DMS153 treated with DMSO at 0.1 percent for 48 hours (cell line): ENCODE results near the gene LRRC72.
"Not testable (repeated sequence)": the region's sequence is repeated elsewhere in the genome, so short reads cannot be mapped to it uniquely, and the experiment has no call there.

ENCODE experiments used
- DNase-seq: peaks from one replicate; lab custom pipeline; 2025; ENCODE audit not compliant: unreplicated experiment; lab: John Stamatoyannopoulos, UW

The LRRC72 gene

DNA sequence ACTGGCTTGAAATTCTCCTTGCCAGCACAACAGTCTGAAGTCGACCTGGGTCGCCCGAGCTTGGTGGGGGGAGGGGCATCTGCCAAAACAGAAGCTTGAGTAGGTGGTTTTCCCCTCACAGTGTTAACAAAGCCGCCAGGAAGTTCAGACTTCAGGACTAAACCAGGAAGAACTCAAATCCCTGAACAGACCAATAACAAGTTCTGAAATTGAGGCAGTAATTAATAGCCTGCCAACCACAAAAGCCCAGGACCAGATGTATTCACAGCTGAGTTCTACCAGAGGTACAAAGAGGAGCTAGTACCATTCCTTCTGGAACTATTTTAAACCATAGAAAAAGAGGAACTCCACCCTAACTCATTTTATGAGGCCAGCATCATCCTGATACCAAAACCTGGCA is 45.3 kb downstream of the LRRC72 start:
- DNase-seq: no peak

DNA sequence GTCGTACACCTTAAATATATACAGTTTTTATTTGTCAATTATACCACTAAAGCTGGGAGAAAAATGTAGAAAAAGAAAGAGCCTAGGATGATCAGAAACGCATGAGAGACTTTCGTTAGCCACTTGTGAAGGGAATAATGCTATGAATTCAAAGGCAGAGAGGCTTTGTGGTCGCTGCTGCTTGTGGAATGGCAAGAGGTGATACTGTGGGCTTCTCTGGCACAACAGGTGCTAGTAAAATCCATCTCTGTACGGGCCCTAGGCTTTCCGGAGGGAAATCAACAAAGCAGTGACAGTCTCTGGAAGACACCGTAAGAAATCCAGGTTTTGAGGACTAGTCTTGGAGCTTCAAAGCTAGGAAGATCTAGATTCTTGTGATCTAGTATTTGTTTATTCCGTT is 52.6 kb downstream of the LRRC72 start:
- DNase-seq: no peak

DNA sequence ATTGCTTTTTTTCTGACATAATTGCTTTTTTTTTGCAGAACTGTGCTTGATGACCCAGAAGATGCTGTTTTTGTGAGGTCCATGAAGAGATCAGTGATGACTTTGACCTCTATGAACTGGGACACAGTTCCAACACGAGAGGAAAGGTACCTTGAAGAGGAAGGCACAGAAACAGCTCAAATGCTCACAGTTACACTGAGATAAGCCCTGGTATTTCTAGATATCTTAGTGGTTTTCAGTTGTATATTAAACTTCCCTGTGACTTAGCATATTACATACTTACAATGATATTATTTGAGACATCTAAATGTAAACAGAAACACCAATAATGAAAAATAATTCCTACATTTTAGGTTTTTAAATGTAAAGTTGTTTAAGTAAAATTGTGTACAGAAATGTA is 54.7 kb downstream of the LRRC72 start:
- DNase-seq: no peak

DNA sequence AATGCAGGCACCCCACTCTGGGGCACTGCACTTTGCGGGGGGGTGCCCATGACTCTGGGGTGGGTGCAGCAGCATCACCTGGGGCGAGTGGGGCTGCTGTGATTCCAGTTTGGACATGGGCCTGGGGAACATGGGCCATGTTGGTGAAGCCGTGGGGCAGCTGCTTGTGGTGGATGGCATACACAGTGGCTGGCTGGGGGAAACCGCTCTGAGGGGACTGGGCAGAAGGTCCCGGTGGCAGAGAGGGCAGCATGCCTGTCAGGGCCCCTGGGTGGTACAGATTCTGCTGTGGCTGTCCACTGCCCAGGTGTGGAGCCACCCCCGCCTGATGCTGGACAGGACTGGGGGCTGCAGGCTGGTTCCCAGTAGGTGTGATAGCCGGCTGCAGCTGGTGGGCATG is 57.2 kb downstream of the LRRC72 start:
- DNase-seq: no peak

DNA sequence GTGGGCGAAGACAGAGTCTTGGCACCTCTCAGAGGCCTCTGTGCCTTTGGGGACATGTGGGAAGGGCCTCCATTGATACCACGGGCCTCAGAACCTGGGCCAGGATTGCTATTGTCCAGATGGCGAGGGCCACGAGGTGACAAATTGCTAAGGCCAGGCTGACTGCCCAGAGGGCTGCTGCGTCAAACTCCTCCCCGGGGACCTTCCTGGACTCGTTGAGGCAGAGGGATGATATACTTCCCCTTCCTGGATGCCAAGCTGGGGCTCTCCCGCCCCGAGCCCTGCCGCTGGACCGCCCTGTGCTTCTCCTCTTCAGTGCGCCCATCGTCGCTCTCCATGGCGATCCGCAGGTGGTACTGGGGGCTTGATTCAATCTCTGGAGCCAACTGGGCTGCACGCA is 58.9 kb downstream of the LRRC72 start:
- DNase-seq: no peak

DNA sequence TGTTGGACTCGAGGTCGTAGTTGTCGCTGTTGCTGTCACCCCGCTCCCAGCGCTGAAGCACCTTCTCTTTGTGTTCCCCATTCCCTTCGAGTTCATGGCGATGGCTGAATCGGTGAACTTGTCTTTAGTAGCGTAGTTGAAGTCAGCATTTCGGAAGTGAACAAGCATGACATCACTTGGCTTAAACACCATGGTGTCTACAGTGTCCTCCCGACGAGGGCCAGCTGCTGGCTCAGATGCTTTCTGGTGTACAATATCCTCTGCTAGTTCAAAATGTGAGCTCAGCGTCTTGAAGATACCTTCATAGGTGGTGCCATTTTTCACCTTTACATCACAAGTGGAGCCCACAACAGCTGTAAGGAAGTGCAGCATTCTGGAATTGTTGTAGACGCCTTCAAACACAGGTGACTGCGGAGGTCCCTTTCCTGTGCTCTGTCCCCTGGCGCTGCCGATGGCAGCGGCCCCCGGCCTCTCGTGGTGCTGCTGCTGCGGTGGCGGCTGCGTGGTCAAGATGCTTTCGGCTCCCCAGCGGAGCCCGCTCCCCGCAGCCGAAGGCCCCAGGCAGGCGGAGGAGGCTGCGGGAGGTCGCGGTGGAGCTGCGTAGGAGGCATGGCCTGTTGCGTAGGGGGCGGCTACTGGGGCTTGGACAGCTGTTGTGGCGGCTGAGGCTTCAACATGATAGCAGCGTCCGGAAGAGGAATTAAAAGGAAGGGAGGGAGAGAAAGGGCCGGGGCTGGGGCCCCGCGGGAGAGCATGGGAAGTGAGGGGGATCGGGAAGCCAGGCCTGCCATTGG is 59.7 kb downstream of the LRRC72 start:
- no peak for DNase-seq

DNA sequence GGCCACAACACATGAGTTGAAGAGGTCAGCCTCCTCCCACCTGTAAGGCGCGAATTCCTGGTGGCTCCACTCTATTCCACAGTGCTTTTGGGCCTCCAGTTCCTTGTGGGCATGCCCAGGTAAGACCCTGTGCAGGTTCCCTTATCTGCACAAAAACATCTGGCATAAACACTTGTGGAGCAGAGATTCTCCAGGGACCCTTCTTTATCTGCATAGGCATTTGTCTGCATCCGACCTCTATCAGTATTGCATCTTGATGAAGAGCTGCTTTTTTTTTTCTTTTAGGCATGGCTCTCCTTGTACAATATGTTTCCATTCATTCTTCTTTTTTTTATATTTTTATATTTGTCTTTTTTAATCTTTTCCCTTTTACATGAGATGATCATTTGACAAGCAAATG is 60.5 kb downstream of the LRRC72 start:
- no peak for DNase-seq

DNA sequence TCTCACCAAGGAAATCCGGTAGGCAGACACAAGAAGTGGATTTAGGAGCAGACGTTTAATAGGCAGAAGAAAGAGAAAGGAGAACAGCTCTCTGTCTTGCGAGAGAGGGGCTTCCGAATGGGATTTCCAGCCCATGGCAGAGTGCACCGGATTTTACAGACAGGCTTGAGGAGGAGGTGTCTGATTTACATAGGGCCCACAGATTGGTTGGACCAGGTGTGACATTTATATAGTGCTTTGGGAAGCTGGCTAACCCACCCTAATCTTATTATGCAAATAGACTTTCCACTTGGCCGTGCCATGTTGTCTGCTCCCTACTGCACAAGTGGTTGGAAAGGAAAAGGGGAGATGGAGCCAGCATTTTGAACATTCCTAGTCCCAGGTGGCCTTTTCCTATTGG is 61.2 kb downstream of the LRRC72 start:
- no peak for DNase-seq

DNA sequence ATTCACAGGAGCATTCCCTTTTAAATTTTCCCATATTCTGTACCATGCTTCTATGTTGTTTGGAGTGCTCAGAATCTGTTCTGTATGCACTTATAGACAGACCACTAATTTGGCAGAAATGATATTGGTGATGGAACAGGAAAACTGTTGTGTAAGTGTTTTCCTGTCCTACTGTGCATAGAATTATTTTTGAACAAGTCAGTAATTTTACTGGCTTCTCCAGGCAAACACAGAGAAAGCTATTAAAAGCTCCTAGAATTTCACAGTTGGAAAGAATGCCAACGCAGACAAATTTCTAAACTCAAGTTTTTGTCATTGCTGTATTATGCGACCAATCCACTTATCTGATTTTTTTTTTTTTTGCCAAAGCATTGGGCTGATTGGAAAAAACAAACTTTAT is 63.3 kb downstream of the LRRC72 start:
- DNase-seq: no peak

DNA sequence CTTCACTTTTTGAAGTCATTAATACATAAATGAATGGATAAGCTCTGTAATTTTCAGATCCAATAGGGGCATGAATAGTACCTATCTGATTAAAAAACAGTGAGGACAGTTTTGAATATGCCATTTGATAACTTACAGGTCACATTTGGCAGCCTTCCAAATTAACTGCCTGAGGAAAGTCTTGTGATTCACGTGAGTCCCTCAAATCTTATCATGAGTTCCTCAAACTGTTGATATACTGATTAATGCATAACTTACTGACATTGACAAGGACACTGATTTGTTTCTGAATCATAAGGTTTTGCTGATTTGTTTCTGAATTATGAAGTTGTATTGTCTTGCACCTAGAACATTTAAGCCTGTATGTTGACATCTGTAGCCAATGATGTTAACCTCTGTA is 63.8 kb downstream of the LRRC72 start:
- DNase-seq: no peak

DNA sequence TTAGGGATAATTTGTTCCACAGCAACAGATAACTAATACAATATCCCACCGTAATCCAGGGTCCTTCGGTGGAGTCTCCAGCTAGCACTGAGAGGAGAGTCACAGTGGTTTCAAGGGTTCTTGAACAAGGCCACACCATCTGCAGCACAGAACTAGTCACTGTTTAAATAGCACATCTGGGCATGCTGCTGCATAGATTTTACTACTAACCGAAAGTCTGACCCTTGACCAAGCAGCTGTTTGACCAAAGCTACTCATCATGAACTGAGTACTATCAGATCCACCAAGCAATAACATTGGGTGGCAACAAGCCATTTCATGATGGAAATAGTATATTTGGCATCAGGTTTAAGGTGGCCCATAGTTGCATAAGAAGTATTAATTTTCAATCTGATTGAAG is 65.8 kb downstream of the LRRC72 start:
- no peak for DNase-seq

DNA sequence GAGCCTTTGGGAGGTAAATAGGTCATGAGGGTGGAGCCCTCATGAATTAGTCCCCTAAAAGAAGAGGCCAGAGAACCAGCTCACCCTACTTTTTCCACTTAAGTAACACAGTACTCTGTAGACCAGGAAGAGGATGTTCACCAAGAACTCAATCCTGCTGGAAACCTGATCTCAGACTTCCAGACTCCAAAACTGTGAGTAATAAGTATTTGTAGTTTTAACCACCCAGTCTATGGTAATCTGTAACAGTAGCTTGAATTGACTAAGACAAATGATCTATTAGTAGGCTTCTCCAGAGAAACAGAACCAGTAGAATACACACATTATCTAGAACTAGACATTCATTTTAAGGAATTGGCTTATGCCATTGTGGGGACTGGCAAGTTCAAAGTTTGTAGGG is 67.4 kb downstream of the LRRC72 start:
- no peak for DNase-seq

DNA sequence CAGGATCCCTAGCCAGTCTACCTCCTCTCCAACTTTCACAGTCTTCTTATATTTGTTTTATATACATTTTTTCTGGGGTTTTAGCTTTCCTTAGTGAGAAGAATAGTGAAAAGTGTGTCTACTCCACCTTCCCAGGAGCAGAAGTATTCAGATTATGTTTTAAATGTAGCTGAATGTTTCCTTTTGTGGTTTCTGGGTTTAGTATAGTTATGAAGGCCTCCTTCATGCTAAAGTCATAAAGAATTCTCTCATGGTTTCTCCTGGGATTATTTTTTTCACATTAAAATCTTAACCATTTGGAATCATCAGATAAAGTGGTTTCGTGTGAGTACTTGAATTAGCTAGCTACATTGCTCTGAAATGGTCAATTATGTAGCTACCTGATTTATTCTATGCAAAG is 68.1 kb downstream of the LRRC72 start:
- no peak for DNase-seq

DNA sequence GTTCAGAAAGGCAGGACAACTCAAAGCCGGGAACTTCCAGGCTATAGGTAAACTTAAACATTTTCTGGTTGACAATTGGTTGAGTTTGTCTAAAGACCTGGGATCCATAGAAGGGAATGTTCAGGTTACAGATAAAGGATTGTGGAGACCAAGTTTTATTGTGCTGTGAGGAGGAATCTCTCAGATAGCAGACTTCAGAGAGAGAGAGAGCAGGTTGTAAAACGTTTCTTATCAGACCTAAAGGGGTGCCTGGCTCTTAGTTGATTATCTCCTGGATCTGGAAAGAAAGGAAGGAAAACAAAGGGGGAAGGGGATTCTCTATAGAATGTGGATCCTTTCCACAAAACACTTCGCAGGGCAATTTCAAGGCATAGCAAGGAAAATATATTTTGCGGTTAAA is 69.0 kb downstream of the LRRC72 start:
- not testable (repeated sequence) for DNase-seq

DNA sequence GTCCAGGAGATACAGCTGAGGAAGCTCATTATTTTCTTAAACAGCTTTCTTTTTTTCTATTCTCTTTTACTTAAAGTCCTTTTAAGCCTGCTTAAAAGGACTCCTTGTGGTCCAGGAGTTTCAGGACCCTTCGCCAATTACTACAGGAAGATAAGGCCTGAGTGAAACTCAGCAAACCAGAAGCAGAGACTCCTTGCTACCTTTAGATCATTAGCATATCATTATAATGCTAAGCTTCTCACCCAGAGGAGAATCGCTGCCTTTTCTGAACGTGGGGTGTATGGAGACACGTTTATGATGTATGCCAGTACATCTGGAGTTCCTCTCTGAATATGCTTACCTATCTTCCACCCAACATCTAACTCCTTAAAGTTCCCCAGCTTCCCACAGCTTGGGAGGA is 71.4 kb downstream of the LRRC72 start:
- DNase-seq: no peak

DNA sequence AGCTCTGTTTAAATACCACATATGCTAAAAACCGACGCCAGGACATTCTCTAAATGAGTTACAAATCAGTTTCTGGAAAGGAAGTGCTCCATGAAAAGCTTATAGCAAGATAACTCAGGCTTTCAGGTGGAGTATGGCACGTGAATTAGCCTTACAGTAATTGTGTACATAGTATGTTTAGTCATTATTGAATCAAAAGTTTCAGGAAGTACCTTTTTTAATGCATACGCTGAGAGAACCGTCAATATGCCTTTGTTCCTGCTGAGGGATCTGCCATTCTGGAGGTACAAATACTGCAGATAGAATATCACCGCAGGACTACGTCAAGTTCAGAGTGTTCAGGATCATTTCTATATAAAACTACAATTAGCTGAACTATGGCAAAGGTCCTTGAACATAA is 73.2 kb downstream of the LRRC72 start:
- DNase-seq: peak; percentile 67

DNA sequence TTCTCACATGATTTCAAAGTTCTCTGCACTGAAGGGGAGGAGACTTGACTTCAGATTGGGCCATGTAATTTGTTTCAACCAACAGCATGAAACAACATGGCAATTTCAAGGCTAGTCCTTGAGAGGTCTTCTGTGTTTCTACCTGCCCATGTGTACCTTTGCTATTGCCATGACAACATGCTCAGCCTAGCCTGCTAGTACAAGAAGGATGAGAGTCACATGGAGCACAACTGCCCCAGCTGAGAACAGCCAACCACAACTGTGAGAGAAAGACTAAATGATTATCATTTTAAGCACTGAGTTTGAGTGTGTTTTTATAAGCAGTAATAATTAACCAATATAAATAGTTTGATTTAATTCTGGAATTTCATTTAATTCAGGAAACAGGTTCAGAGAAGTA is 77.0 kb downstream of the LRRC72 start:
- DNase-seq: no peak

DNA sequence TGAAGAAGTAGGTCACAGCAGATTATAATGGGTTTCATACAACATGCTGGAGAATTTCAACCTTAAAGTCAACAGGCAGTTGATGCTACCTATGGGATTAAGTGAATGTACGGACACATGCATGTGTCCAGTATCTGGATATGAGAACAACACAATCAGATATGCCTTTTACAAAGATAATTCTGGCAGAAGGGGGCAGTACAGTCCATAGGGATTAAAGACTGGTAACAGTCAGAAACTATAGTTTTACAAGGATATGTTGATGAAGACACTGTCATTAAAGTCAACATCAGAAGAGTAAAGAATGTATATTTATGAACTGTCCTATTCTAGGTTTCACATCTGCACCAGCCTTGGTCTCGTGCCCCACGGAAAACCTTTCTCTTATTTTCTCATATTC is 77.4 kb downstream of the LRRC72 start:
- DNase-seq: no peak

DNA sequence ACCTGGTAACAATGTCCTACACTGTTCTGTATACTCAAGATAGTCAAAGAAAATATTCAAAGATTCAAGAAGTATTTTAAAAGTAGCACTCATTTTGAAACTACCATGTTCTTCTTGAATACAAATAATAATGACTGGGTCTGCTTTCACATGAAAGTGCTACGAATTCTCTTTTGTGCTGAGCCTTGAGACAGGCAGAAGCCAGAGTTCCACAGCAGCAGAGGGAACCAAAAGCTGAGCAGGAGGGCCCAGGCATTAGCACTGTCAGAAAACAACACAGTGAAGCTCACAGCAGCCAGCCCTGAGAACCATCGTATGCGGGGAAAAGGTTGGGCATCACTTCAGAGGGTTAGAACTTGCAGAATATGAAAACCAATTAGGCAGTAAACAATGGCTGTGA is 80.1 kb downstream of the LRRC72 start:
- no peak for DNase-seq

DNA sequence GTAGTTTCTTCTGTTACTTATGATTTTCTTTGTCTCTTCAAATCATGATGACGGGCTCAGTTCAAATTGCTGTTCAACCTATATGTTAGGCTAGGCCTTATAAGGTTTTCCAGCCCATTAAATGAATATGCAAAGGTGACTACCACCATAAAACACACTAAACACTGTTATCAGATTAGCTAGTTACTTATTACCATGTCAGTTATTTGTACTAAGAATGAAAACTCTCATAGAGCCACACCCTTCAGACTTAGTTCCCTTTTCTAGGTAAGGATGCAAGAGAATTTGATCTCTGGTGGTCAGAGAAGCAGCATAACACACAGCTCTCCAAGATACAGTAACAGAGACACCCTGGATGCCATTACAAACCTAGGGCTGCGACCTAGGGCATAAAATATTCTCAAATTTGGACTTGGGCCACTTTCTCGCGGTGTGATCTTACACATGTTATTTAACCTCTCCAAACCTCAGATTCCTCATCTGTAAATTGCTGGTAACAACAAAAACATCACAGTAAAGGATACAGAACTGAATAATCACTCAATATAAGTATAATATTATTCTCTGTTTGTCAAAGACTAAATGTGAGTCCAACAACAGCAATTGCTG is 83.3 kb downstream of the LRRC72 start:
- no peak for DNase-seq

DNA sequence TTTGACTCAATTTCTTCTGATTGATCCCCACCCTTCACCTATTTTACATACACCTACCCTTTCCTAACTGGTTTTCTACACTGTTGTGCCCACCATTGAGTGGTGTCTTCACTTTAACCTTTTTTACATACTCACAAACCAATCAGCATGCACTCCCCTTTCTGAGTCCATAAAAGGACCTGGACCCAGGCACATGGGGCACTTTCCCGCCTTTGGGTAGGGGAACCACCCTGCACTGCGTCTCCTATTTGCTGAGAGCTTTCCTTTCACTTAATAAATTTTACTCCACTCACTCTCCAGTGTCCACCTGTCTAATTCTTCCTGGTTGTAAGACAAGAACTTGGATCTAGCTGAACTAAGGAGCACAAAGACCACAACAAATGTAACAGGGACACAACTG is 85.1 kb downstream of the LRRC72 start:
- no peak for DNase-seq

DNA sequence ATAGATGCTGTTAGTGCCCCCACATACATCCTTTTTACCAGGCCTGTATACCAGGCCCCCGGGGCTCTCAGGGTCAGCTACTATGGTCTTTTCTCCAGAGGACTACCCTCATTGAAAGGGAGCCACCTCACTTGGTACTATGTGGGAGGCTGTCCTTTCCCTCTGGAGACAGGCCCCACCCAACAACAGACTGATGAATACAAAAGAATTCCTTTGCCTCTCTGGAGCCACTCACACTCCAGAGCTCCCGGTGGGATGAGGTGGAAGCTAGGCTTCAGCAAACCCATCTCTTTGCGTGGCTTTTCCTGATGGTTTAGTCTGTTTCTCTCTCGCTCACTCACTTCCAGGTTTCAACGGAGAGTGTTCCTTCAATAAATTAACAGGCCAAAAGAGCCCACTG is 88.6 kb downstream of the LRRC72 start:
- DNase-seq: no peak

DNA sequence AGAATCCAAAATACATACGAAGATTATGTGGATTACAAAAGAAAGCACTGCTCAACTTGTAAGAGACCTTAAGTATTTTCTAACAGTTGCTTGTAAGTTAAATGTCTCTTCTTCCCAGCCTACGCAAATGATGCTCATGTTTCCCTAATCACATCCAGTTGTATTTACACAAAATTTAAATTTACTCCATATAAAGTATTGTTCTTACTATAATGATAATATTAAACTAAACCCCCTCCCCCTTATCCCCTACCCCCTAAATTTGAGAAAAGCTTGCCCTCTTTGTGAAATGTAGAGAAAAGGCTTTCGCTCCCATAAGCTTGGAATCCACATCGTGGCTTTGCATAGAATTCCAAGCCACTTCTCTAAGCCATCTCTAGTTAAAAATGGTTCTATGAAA is 89.5 kb downstream of the LRRC72 start:
- no peak for DNase-seq
